Hepatocyte (in vitro differentiated cells): ENCODE results near the gene RPTOR. TPM values are rescaled to one million over a fixed set of nuclear protein-coding genes. Genes with fewer than 3 reads are reported as not detected.

Source experiments
- DNase-seq: peaks from one replicate; pipeline ENCODE4 v3.0.0-alpha.2; 2016; ENCODE audit warnings: low spot score
- H2AFZ ChIP-seq: fragments of 200-600 bp; sonication (generic); 2 replicates; pipeline ENCODE4 v1.6.0; 2016; ENCODE audit warnings: antibody characterized with exemption, mild to moderate bottlenecking
- H3K27ac ChIP-seq: fragments of 200-600 bp; sonication (generic); 2 replicates; pipeline ENCODE4 v1.5.1; 2016; ENCODE audit warnings: mild to moderate bottlenecking
- H3K27me3 ChIP-seq: fragments of 200-600 bp; sonication (generic); 2 replicates; pipeline ENCODE4 v1.6.1; 2016
- H3K36me3 ChIP-seq: fragments of 200-600 bp; sonication (generic); replicated peaks from 2 replicates; pipeline ENCODE4 v1.5.1; 2016; ENCODE audit warnings: low read depth; ENCODE audit not compliant: insufficient read depth
- H3K4me1 ChIP-seq: fragments of 200-600 bp; sonication (generic); 2 replicates; pipeline ENCODE4 v1.5.1; 2016; ENCODE audit warnings: mild to moderate bottlenecking, moderate library complexity; ENCODE audit not compliant: insufficient read depth
- H3K4me2 ChIP-seq: fragments of 200-600 bp; sonication (generic); 2 replicates; pipeline ENCODE4 v1.6.0; 2016
- H3K4me3 ChIP-seq: fragments of 200-600 bp; sonication (generic); 2 replicates; pipeline ENCODE4 v1.5.1; 2016; ENCODE audit warnings: mild to moderate bottlenecking
- H3K79me2 ChIP-seq: fragments of 200-600 bp; sonication (generic); 2 replicates; pipeline ENCODE4 v1.6.0; 2017; ENCODE audit warnings: mild to moderate bottlenecking
- H3K9me2 ChIP-seq: fragments of 200-600 bp; sonication (generic); replicated peaks from 2 replicates; pipeline ENCODE4 v1.6.0; 2017; ENCODE audit warnings: mild to moderate bottlenecking; ENCODE audit not compliant: insufficient read depth
- H3K9me3 ChIP-seq: fragments of 200-600 bp; sonication (generic); 2 replicates; pipeline ENCODE4 v1.5.1; 2016; ENCODE audit warnings: low read depth, mild to moderate bottlenecking
- H4K20me1 ChIP-seq: fragments of 200-600 bp; sonication (generic); 2 replicates; pipeline ENCODE4 v1.6.0; 2016; ENCODE audit warnings: mild to moderate bottlenecking; ENCODE audit not compliant: insufficient read depth, poor library complexity, severe bottlenecking
- CTCF ChIP-seq: fragments of 200-600 bp; sonication (generic); IDR thresholded peaks from 2 replicates; pipeline ENCODE4 v1.5.1; 2016; ENCODE audit warnings: antibody characterized with exemption, mild to moderate bottlenecking; ENCODE audit not compliant: poor library complexity
- EZH2 ChIP-seq: fragments of 200-600 bp; sonication (generic); IDR thresholded peaks from 2 replicates; pipeline ENCODE4 v1.6.1; 2016; ENCODE audit warnings: antibody characterized with exemption, mild to moderate bottlenecking, borderline replicate concordance
- EZH2phosphoT487 ChIP-seq: fragments of 200-600 bp; sonication (generic); IDR thresholded peaks from one replicate; pipeline ENCODE4 v1.6.1; 2018; ENCODE audit warnings: antibody characterized with exemption, mild to moderate bottlenecking, low read depth, moderate library complexity; ENCODE audit not compliant: unreplicated experiment, severe bottlenecking
- WGBS: methylation state at CpG from one replicate; pipeline ENCODE4 v1.1.6; 2016; ENCODE audit warnings: low lambda C conversion rate; ENCODE audit errors: missing lambda C conversion rate; 5-methylcytosine and 5-hydroxymethylcytosine counted together
- polyA plus RNA-seq: library from polyadenylated mRNA; unstranded; fragments of >200 nt; fragmentation: Nextera tagmentation; extraction: Ambion mirVana; gene quantifications from 2 replicates; pipeline ENCODE4 v1.2.1, GENCODE V29; 2016
- total RNA-seq: library from RNA; depleted of rRNA; stranded (reverse); fragments of >200 nt; gene quantifications from 2 replicates; pipeline ENCODE4 v1.2.3, GENCODE V29; 2014

Gene RPTOR
- total and polyA plus RNA-seq, 2 experiments from 2014 or later: 14.1 to 20.6 TPM

- Histone ChIP-seq H3K9me2 (no peaks in the 10 kb centered on the region), H3K27ac (no peak overlapping the region), H3K79me2 (no peaks in the 10 kb centered on the region), H3K4me1 (no peaks in the 10 kb centered on the region), H3K9me3 (no peaks in the 10 kb centered on the region), H3K4me2 (no peak overlapping the region), H3K27me3 (no peaks in the 10 kb centered on the region), H4K20me1 (no peaks in the 10 kb centered on the region), H2AFZ (no peak overlapping the region), H3K4me3 (no peak overlapping the region), H3K36me3 (no peaks in the 10 kb centered on the region)
- no peak for DNase-seq
- WGBS: 94% methylated on average over 3 of the region's 3 CpGs
- TF ChIP-seq CTCF (no peak), EZH2 (no peak), EZH2phosphoT487 (no peak)
Measured at GRCh38 chr17:80517641-80518040, 27.0 kb upstream of the RPTOR start.

- no peak for DNase-seq
- H3K36me3 ChIP-seq: no peaks in the 10 kb centered on the region
- no peak overlapping the region for H3K4me3 ChIP-seq
- no peaks in the 10 kb centered on the region for H3K4me1 ChIP-seq
- H3K79me2 ChIP-seq: no peaks in the 10 kb centered on the region
- H2AFZ ChIP-seq: no peak overlapping the region
- H3K4me2 ChIP-seq: no peak overlapping the region
- no peaks in the 10 kb centered on the region for H3K9me2 ChIP-seq
- no peak for TF ChIP-seq CTCF
- TF ChIP-seq EZH2: no peak
- TF ChIP-seq EZH2phosphoT487: no peak
- WGBS: no CpG with 5 or more reads among the region's 1 CpG
- no peaks in the 10 kb centered on the region for H3K9me3 ChIP-seq
- H3K27ac ChIP-seq: no peak overlapping the region
- H3K27me3 ChIP-seq: no peaks in the 10 kb centered on the region
- H4K20me1 ChIP-seq: no peaks in the 10 kb centered on the region
Measured at GRCh38 chr17:80518392-80518791, 26.2 kb upstream of the RPTOR start.

GRCh38 chr17:80519091-80519781 lies 25.4 kb upstream of the RPTOR start:
- 65% methylated on average over 7 of the region's 7 CpGs for WGBS
- Histone ChIP-seq H3K9me3 (no peaks in the 10 kb centered on the region), H3K4me3 (no peak overlapping the region), H3K4me1 (no peaks in the 10 kb centered on the region), H3K36me3 (no peaks in the 10 kb centered on the region), H2AFZ (no peak overlapping the region), H3K4me2 (no peak overlapping the region), H4K20me1 (no peaks in the 10 kb centered on the region), H3K27me3 (no peaks in the 10 kb centered on the region), H3K9me2 (no peaks in the 10 kb centered on the region), H3K27ac (no peak overlapping the region), H3K79me2 (no peaks in the 10 kb centered on the region)
- no peak for DNase-seq
- TF ChIP-seq EZH2 (no peak), CTCF (no peak), EZH2phosphoT487 (no peak)
